Occipital lobe (tissue), 2 donors: ENCODE data around the gene ITGAL. TPM values are rescaled to one million over a fixed set of nuclear protein-coding genes. Genes with fewer than 3 reads are reported as not detected.
"Not testable (repeated sequence)": the region's sequence is repeated elsewhere in the genome, so short reads cannot be mapped to it uniquely, and the experiment has no call there.

Source experiments
- DNase-seq: peaks from one replicate; lab custom pipeline; 2025; lab: John Stamatoyannopoulos, UW
- total RNA-seq: library from RNA; depleted of rRNA; stranded (reverse); fragments of >200 nt; gene quantifications from one replicate; pipeline ENCODE4 v1.2.3, GENCODE V29; 2014

The ITGAL gene
- total RNA-seq, 1 donor from 2014 or later = 1.1 TPM

DNA sequence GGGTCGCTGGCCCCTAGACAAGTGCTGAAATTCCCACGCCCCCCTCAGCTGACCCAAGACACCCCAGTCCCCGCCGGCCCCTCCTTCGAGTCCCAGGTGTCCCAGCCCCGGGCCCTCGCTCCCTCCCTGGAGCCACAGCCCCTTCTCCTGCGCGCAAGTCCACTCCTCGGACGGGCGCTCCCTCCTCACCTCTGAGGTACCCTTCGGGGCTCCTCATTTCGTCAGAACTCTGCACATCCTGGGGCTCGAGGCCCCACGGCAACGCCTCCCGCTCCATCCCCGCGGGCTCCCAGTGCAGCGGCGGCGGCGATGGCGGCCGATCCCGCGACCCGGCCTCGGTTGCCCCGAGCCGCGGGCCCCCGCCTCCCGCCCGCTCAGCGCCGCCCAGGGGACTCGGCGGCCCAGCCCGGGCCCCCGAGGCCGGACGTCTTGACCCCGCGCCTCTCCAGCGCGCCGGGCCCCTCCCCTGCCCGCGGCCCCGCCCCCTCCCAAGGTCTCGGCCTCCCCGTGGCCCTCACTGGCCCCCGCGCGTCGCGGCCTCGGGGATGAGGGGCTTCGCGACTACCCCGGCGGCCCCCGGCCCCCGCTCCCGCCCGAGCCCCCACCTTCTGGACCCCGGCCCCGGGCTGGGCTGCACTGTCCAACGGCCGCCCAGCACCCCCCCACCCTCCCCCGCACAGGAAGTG, 53.7 kb downstream of the ITGAL start, which contains the start of gene ZNF768:
TSS of gene ZNF768 (minus strand) at position 430 of the 686 bp plus-strand sequence. CDS start at position 277, 153 bp downstream.
- DNase-seq = no peak

DNA sequence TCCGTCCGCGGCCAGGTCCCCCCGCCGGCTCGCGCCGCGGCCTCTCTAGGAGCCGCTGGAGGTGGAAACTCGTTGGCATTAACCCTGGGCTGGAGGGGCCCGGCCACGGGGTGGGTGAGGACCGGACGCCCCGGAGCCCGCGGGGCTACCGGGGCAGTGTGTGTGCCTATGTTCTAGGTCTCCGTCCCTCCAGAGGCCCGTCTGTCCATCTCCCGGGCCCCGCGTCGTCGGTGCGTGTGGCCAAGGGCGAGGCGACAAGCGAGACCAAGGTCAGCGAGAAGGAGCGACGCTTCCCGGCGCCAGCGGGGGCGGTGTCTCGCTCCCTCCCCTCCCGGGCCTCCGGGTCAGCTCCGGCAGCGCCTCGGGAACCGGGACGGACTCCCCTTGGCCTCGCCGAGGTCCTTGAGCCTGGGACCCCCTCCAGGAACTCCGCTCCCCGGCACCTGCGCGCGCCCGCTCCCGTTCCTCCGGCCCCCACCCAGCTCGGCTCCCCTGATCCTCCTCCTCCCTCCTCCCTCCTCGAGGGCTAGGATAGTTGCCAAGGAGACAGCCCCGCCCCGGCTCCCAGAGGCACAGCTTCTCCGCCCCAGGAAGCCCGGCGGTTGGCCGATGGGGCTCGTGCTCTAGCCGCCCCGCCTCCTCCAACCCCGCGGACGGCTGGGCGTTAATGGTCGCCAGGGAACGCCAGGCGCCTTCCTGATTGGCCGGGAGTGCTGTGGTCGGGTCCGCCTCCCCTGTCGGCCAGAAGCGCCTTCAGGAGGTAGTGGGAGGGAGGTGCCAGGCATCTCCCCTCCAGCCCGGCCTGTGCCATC, 54.5 kb downstream of the ITGAL start:
- DNase-seq = peak; percentile 98

DNA sequence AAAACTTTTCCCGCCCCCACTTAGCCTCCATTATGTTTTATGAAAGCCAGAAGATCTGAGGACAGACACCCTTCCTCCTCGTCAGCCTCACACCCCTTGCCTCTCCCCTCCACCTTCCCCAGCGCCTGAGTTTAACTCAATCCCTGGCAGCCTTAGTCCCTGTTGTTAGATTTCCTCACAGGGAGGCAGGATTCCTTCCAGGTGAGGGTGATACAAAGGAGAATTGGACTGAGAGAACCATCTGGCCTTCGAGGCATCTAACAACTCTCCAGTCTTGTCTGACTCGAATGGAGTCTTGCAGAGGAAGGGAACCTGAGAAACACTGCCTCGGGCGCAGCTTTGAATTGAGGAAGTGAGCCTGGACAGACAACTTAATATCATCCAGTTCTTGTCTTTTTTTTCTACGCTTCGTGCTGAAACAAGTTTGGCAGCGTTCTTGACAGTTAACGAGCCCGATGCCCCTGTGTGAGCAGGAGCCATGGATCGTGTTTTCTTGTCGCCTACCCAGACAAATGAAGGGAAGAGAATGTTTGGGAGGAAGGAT, 55.2 kb downstream of the ITGAL start:
- DNase-seq = no peak

DNA sequence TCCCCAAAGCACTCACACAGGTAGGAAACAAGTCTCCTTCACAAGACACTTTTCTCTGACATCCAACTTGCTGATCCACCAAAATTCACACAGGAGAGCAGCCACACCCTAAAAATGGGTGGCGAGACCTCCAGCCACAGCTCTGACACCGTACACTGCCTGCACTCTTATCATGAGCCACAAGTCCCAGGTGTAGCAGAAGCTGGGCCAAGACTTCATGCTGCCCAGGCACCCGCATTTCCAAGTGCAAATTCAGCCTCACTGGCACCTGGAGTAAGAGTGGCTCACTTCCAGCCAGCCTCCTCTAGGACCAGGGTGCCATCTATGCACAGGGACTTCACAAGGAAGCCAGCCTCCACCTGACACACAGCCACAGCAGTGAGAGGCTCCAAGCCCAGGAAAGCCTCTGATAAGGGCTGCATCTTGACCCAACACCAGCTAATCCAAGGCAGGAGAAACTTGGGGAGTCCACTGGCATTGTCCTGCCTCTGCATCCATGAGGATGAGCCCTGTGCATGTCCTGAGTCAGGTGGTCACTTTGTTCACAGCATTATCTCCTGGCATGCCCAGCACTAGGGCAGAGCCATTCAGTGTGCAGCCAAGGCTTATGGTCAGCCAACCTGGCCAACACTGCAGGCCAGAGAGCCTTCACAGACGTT, 56.4 kb downstream of the ITGAL start:
- DNase-seq = no peak

DNA sequence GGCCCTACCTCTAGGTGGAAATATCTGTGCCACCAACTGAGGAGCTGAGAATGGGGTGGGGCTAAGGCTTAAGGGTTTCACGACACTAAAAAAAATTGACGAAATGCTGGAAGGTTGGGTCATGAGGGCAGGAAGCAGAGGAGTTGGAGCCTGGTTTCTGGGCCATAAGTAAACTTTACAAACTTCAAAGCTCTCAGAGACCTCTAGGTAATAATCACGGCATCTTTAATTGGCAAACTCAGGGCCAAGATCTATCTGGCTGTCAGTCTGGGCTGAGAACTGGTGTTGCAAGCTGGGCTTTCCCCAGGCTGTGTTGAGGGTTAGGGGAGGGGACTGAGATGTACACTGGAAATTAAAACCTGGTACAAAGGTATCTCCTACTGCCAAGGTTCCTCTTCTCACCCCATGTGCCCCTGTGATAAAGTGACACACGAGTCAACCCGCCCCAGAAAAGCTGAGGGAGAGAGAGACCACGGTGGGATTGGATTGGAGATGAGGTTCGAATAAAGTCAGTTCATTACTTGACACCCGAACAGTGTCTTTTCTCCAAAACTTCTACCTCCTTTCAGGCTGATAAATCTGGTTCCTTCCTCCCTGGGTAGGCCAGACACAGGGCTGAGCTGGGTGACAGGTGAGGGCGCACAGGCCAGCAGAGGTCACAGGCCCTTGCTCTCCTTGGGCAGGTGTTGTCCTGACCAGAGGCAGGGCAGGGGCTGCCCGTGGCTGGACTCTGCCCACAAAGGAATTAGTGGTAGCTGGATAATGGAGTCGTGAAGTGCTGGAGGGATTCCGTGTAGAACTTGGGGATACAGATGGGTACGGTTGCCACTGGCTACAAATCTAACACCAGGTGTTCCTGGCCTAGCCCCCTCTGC, 57.9 kb downstream of the ITGAL start:
- DNase-seq = no peak

DNA sequence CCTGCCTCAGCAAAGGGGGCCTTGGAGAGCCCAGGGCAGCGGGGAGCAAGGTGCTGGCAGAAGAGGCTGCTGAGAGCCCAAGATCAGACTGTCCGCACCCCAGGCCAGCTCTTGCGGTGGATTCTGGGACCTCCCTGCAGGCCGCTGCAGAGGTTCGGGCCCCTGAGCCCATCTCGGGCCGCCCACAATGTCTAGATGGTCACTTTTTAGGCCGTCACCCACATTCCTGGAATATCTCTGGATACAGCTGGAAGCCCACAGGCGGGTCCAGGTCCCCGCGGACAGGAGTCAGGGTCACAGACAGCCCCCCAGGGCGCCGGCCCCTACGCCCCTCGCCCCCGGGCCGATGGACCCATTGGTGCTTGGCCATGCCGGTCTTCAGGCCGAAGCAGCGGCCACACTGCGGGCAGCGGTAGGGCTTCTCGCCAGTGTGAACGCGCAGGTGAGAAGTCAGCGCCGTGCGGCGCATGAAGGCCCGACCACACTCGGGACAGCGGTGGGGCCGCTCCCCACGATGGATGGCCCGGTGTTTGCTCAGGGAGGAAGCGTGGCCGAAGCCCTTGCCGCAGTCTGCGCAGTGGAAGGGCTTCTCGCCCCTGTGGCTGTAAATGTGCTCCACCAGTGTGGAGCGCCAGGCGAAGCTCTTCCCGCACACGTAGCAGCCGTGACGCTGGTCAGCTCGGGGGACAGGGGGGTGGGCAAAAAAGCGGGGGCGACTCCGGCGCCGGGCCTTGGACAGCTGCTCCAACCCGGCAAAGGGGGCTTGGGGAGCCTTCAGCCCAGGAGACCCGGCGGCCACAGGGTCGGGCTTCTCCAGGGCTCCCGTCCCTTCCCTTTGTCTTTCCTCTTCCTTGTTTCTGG, 60.0 kb downstream of the ITGAL start:
- no peak for DNase-seq

DNA sequence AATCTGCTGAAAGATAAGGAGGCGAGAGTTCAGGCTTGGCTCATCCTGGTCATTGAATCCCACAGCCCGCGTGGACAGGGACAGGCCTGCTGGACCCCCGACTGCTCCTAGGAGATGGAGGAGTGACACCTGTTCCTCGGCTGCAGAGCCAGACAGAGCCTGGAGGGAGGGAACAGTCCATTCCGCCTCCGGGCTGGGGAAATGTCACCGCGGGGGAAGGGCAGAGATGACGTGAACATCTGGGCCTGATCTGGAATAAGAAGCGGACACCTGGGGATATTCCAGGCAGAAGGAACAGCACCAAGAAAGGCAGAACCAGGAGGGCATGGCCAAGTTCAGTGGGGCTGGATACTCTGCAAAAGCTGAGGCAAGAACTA, 60.6 kb downstream of the ITGAL start:
- no peak for DNase-seq

DNA sequence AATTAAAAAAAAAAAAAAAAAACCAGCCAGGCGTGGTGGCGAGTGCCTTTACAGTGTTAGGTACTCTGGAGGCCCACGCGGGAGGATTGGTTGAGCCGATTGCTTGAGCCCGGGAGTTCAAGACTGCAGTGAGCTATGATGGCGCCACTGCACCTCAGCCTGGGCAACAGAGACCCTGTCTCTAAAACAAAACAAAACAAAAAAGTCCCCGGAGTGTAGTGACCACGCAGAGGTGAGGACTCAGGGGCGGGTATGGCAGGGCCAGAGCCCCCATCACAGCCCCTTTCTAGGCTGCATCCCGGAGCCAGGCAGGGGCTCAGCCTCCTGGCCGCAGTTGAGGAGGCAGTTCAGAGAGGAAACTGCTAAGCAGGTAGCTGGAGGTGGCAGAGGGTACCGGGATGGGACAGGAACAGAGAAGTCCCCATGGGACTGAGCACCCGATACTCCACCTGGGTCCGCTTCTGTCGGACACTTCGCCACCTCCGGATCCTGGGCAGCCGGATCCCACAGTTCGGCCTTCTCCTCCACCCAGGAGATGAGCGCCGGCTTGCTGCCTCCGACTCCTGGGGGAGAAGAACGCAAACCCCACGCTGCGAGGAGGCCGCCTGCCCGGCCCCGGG, 61.3 kb downstream of the ITGAL start:
- DNase-seq = no peak

DNA sequence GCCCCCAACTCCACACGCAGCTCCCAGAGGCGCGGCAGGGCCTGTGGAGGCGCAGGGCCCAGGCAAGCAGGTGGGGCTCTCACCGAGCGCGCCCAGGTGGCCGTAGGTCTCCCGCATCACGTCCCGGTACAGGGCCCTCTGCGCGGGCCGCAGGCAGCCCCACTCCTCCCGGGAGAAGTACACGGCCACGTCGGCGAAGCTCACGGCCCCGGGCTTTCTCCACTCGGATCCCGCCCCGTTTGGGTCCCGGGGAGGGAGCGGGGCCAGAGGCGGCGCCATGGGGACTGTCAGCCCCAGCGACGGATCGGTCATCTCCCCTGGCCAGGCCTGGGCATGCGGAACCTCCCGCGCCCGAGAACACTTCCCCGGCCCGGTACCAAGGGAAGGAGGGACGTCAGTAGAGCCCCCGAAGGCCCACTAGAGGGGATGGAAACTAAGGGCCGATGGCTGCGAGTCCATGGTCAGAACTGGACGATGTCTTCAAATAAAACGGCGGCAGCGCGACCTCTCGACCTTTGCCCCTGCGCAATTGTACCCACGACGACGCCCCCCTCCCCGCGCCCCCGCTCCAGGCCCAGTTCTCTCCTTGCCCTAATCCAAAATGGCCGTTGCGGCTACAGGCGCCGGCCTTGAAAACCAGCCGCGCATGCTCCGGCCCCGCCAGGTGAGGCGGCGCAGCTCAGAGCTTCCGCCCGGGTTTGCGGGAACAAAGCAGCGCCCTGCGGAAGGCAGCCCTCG, 62.0 kb downstream of the ITGAL start, which contains the start of gene ZNF747:
TSS of gene ZNF747 (minus strand) at position 491 of the 738 bp plus-strand sequence. CDS start at position 312, 179 bp downstream.
- peak; percentile 91 for DNase-seq

DNA sequence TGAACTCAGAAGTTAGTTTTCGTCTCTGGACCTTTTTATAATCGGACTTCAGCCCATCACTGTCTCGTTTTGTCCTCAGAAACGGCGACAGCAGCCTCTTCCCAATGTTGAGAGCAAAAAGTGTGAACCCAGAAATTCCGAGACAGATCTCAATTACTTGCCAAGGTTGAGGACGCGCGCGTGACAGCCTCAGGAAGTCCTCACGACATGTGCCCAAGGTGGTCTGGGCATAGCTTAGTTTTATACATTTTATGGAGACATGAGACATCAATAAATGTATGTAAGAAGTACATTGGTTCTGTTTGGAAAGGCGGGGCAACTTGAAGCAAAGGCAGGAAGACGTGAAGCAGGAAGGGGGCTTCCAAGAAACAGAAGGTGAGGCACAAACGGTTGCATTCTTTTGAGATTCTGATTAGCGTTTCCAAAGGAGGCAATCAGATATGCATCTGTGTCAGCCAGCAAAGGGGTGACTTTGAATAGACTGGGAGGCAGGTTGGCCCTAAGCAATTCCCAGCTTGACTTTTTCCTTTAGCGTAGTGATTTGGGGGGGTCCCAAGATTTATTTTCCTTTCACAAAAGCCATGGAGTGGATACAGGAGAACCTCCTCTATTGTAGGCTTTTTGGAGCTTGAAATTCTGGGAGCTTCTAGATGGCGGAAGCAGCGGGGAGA, 62.7 kb downstream of the ITGAL start:
- DNase-seq = no peak

DNA sequence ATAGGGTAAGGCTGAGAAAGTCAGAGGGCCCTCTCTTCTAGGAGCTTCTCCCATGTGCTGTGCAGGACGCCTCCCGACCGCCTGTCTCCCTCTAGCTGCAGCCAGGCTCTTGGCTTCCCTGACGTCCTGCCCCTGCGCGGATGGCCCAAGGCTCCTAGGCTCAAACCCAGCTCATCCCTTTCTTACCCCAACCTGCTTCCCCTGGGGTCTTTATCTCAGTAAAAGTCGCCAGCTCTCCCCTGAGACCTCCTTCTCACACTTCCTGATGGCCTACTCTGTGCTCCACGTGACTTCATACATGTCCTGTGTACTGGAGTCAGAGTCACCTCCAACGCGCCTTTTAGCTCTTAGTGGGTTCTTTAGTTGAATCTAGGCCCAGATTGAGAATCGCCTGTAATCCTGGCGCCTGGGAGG, 63.2 kb downstream of the ITGAL start:
- peak; percentile 12 for DNase-seq

DNA sequence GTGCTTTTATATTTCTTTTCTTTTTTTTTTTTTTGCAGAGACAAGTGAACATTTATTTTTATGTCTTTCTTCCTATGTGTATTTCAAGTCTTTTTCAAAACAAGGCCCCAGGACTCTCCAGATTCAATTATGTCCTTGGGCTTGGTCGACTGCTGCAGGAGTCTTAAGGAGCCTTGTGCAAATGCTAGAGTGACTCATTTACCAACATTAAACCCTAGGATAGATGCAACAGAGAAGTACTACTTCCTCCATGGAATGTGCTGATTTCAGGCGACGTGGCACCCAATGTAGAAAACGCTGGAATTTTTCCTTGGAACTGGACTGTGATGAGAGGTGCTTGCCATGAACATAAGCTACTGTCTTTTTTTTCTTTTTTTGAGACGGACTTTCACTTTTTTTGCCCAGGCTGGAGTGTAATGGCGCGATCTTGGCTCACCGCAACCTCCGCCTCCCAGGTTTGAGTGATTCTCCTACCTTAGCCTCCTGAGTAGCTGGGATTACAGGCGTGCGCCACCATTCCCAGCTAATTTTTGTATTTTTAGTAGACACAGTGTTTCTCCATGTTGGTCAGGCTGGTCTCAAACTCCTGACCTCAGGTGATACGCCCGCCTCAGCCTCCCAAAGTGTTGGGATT, 64.0 kb downstream of the ITGAL start:
- not testable (repeated sequence) for DNase-seq

DNA sequence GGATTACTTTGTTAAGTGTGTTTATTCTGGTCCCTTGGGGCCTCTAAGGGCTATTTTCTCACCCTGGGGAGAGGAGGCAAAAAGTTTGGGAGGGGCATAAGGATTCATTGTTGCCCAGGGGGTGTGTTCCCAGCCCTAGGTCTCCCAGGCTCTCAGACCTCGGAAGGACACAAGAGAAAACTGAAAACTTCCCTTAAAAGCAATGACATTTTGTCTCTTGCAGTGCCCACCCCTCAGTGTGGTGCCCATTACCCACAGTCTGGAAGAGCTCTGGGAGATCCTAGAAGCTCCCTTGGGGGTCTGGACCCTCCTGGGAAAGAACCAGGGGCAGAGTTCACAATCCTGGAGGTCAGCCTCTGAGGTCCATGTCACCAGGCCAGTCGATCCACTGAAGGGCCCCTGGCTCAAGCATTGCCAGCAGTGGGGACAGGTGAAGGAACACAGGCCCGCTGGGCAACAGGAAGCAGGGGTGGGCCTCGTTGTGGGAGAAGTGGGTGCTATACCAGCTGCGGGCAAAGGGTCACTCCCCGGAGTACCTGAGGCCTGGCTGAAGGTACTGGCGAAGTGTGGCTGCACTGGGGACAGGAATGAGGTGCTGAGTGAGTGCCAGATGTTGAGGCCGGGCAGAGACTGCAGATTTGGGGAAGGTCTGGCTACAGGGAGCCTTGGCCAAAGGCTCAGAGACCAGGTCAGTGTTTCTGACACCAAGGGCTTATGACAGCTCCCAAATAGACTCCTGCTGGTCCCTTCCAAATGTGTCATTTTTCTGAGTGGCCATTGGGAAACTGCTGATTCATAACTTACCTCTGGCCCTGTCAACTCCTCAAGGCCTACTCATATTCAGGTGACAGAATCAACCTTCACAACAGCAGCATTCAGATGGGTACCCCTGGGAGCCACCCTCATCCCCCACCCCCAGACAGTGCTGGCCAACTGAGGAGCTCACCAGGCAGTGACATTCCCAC, 66.7 kb downstream of the ITGAL start:
- no peak for DNase-seq

DNA sequence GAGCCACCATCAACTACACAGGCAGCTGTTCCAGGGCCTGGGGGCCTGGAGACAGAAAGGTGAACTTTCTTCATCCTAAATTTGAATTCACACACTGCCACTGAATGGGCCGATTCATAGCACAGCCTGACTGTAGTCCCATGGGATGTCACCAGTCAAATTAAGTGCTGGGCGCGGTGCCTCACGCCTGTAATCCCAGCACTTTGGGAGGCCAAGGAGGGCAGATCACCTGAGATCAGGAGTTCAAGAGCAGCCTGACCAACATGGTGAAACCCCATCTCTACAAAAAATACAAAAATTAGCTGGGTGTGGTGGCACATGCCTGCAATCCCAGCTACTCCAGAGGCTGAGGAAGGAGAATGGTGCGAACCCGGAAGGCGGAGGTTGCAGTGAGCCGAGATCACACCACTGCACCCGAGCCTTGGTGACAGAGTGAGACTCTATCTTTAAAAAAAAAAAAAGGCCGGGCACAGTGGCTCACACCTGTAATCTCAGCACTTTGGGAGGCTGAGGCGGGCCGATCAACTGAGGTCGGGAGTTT, 67.5 kb downstream of the ITGAL start:
- DNase-seq = not testable (repeated sequence)

DNA sequence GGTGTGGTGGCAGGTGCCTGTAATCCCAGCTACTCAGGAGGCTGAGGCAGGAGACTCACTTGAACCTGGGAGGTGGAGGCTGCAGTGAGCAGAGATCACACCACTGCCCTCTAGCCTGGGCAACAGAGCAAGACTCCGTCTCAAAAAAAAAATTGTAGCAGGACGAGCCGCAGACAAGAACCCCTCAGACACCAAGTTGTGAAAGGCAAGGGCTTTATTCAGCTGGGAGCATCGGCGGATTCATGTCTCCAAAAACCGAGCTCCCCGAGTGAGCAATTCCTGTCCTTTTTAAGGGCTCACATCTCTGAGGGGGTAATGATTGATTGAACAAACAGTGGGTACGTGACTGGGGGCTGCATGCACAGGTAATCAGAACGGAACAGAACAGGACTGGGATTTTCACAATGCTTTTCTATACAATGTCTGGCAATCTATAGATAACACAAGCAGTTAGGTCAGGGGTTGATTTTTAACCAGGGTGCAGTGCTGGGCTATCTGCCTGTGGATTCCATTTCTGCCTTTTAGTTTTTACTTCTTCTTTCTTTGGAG, 68.4 kb downstream of the ITGAL start:
- not testable (repeated sequence) for DNase-seq
